GM18870 (cell line): ENCODE measurements around the gene PDGFB.

Experiments used
- ATAC-seq: cut with Tn5 transposase; IDR thresholded peaks from one replicate; pipeline ENCODE4 v1.9.1; 2021; ENCODE audit warnings: moderate library complexity; ENCODE audit not compliant: unreplicated experiment

The PDGFB gene

DNA sequence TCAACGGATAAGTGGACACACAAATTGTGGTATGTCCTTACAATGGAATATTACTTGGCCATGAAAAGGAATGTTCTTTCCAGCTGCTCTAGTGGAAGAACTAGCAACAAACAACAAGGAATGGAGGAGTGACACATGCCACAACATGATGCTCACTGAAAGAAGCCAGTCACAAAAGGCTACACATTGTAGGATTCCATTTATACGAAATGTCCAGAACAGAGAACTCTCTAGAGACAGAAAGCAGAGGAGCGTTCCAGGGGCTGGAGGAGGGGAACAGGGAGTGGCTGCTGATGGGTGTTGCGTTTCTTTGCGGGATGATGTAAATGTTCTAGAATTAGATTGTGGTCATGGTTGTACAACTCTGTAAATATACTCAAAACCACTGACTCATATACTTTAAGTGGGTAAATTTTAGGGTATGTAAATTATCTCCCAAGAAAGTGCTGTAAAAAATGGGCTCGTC lies 32.4 kb upstream of the PDGFB start:
- ATAC-seq = no peak

DNA sequence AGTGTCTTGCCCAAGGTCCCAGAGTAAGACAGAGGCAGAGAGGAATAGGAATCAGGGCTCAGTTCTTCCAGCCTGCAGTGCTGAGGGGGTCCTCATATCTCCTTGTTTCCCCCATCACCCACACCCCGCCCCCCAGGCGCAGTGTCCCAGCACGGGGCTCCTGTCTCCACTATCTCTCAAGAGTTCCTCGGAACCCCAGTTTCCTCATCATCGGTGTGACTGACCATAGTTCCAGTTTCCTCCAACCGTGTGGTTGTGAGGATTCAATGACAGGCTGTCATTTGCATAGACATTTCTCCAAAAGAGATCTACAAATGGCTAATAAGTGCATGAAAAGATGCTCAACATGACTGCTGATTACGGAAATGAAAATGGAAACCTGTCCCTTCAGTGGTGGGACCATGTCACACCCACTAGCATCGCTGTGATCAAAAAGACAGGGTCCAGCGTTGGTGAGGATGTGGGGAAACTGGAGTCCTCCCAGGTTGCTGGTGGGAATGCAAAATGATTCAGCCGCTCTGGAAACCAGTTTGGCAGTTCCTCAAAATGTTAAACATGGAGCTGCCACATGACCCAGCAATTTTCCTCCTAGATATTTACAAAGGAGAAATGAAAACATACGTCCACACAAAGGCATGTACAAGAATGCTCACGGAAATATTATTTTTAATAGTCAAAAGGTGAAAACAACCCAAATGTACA lies 31.8 kb upstream of the PDGFB start:
- no peak for ATAC-seq

DNA sequence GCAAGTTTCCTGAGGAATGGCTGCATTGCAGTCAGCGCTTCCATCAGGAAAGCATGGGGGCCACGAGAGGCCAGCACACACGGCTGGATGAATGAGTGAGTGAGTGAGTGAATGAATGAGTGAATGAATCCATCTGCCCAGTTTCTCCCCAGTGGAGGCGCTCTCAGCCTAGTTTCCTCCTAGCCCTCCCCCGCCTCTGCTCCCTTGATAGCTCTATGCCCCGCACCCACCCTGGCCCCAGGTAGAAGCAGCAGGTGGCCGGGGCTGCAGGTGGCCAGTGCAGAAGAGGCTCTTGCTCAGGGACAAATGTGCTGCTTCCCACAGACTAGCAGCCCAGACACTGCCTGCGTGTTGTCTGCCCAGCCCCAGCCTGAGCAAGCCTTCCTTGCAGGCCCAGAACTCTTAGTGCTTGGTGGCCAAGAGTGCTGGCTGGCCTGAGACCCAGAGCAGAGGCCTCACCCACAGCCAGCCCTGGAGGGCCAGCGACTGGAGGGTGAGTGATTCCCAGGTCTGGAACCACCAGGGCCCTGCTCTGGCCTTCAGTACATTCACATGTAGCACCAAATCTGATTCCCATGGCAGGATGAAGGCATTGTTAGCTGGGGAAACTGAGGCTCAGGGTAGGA lies 31.1 kb upstream of the PDGFB start:
- no peak for ATAC-seq

DNA sequence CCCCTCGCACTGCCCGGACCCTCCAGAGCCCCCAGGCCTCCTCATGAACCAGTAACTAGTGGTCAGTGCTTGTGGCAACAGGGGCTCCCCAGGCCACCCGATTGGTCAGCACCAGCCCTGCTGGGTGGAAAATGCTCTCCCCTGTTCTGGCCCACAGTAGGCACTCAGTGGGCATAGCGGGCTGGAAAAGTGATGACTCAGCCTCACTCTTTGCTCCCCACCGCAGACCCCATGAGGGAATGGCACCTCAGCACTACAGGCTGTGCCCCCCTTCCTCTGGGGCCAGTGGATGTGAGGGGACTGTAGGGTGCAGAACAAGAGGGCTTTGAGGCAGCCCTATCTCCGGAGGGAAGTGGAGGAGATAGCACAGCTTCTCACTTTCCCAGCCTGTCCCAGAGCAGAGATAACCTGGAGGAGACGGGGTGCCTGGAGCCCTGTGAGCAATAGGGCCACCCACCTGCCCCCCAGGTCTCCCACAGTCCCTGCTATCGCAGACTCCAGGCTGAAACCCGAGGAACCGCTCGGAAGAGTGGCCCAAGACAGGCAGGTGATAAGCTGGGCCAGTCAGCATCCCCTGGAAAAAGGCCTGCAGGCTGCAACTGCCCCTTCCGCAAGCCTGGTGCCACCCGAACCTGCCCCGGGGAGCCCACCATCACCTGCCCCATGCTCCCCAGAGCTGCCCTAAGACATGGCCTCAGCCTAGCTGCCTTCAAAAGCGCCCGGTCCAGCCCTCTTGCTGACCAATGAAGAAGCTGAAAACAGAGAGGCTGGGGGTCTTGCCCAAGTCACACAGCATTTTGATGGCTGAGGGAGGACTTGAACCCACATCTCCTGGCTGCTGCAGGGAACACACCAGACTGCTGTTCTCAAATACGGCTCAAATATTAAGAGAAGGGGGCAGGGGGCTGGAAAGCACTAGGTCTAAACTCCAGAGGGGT lies 29.4 kb upstream of the PDGFB start:
- ATAC-seq = no peak

DNA sequence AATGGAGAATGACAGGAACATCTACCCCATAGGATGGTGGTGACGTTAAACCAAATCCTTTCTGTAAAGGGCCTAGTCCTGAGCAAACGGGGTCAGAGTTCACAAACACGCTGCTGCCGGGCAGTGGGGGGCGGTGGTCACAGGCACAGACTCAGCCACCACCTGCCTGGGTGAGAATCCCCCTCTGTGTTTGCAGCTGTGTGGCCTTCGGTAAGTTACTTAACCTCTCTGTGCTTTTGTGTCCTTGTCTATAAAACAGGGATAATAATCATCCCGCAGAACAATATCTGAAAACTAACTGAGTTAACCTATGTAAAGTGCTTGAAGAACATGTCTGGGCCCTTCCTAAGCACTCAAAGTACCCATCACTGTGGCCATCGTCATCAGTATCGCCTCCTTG lies 26.0 kb upstream of the PDGFB start:
- no peak for ATAC-seq

DNA sequence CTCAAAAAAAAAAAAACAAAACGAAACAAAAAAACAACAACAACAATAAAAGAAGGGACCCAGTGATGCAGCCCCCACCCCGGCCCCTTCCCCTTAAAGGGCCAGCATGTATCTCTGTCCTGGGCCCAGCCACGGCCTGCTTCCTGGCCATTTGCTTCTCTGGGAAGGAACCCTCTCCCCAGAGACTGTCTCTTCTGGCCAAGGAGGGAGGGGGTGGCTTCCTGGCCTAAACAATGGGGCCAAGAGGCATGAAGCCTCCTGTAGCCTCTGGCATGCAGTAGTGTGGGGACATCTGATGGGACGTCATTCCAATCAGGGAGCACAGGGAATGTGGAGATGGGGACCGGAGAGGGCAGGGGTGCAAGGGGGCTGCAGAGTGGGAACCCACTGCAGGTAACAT lies 25.5 kb upstream of the PDGFB start:
- no peak for ATAC-seq

DNA sequence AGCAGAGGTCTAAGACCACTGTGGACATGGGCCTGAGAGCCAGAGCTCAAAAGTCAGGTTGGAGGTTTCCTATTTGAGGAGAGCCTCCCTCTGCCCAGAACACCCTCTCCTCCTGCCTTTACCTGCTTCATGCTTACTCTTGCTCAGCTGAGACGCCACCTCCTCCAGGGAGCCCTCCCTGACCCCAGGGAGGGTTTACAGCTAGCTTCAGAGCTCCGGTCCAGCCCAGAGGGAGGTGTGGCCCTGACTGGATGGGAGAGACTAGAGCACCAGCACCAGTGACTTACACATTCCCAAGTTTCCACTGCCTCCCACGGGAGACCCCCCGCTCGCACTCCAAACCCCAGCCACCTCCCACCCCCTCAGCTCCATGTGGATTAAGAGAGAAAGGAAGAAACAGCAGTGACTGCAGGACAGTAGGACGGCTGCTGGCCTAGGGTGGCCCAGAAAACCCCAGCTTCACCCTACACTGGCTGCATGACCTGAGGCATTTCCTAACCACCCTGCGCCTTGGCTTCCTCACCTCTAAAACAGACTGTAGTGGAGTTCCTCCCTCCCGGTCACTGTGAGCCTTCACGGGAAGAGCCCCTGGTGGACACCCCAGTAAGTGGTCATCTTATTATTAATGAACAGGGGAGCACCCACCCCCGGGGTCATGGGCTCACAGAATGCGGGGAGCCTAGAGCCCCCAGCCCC lies 24.5 kb upstream of the PDGFB start:
- no peak for ATAC-seq

DNA sequence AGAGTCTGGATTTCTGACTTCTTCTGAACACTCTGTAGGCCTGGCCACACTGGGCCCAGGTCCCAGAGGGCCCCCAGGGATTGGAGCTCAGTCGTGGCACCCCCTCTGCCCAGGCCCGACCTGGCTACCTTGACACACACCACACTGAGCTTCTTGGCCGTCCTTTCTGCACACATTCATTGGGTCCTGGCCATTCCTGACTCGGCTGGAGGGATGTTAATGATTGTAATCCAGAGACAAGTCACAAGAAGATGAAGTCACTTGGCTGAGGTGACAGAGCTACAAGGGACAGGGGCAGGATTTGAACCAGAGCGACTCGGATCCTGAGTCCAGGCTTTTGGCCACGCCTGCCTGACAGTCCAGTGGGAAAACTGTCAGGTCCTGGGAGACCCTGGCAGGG lies 23.9 kb upstream of the PDGFB start:
- no peak for ATAC-seq

DNA sequence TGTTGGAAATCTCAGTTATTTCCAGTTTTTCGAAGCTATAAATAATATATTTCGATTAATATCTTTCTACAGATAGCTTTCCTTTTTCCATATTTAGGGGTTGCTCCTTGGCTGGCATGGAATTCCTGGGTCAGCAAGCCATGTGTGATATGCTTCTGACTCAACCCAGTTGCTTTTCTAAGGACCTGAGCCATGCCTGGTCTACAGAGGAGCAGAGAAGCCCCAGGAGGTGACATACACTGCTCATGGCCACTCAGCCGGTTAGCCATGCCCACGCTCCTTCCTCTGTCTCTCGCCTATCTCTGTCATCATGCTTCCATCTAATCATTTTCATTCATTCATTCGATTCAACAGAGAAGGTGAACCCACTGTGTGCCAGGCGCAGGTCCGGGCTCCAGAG lies 23.2 kb upstream of the PDGFB start:
- no peak for ATAC-seq

DNA sequence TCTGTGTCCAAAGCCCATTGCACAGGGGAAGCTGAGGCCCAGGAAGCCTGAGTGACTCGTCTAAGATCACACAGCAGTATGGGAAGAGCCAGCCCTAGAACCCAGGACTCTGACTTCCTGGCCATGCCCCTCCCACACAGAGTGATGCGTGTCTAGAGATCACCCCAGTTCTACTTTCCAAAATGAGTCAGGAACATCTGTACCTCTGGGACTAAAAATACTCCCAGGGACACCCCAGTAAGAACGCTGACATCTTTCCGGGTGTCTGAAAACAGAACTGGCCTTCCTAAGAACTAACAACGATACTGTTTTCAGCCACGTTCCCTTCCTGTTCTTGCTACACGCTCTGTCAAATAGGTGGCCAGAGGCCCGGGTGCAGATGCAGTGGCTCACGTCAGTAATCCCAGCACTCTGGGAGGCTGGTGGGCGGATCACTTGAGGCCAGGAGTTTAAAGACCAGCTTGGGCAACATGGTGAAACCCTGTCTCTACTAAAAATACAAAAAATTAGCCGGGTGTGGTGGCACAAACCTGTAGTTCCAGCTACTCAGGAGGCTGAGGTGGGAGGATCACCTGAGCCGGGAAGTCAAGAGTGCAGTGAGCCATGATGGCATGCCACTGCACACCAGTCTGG lies 21.7 kb upstream of the PDGFB start:
- ATAC-seq = peak; percentile 75

DNA sequence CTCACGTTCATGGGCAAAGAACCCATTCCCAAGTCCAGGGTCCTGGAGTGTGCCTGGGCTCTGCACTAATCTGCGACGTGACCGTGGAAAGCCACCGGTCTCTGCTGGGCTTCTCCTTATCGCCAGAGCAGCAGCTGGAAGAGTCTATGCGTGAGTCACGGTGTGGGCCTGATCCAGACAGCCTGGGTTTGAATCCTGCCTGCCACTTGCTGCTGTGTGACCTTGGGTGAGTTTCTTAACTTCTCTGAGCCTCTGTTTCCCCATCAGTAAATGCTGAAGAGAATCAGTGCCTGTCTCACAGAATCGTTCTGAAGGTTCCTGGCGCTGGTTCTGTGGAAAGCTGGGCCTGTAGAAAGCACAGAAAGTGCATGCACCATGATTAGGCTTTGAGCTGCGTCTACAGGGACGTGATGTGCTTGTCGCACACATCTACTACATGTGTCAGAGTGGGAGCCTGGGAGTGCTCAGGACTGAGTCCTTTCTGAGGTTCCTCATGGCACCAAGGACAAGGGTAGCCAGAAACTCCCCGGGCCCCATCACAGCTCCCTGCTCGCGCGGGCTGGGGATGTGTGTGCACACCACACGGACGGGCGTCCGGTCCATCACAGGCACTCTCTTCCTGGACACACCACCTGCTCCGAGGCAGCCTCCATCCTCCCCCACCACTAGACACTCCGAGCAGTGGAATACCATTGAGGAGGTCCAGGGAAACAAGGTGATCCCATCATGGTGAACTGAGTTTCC lies 20.5 kb upstream of the PDGFB start:
- no peak for ATAC-seq

DNA sequence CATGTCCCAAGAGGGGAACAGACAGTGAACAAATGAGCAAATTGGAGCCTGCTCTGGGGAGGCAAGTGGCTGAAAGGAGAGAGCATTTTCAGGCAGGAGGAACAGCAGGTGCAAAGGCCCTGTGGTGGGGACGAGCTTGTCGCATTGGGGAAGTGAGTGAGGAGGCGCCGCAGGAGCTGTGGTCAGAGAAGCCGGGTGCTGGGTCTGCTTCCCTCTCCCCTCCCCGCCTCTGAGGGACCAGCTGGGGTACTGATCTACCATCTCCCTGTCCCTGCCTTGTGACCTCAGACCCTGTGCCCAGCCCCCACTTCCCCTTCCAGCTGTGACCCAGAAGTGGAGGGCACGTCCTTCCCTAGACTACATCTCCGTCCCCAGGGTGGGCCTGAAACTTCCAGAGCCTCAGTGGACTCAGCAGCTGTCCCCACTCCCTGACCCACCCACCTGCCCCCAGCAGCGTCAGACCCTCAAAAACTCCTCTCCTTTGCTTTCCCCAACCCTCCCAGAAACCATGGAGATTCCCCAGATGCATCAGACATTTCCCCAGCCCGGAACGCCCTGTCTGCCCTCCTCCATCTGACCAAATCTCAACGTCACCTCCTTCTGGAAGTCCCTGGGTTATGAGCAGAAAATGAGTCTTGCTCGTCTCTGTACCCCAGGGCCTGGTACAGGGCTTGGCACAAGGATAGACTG lies 19.7 kb upstream of the PDGFB start:
- ATAC-seq = no peak

DNA sequence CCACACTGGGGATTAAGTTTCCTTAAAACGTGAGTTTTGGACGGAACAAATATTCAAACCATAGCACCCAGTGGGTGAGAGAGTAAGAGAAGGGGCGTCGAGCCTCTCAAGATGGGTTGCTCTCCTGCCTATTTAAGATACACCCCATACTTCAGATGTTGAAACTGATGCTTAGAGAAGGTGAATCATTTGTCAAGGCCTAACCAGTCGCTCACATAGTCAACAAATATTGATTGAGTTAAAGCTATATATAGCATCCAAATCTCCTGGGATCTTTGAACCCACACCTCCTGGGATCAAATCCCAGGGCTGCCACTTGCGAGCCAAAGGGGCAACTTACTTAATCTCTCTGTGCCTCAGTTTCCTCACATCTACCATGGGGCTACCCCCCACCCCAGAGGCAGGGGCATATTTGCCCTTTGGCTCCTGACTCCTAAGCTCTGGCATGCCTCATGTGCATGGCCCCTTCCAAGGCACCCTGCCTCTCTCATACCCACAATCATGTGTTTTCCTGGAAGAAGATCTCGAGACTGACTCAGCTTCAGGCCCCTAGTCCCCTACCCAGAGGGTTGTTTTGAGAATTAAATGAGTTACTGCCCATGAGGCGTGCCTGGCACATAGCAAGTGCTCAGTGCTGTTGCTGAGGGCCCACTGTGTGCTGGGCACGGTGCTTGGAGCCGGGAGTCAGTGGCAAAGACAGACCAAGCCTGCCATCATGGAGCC lies 19.0 kb upstream of the PDGFB start:
- ATAC-seq = no peak

DNA sequence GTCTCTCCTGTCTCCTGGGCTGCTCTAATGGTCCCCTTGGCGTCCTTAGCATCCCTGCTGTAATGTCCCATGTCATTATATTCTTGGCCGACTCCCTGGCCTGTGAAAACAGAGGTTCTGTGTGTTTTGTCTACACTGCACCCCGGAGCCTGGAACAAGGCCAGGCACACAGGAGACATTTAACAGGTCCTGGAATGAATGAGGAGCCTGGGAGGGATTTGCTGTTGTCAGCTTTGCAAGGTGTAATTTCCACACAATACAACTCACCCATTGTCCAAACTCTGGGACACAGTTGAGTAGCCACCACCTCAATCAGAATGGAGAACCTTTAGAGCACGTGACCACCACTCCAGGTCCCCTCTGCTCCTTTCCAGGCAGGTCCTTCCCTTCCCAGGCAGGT lies 14.9 kb upstream of the PDGFB start:
- no peak for ATAC-seq

DNA sequence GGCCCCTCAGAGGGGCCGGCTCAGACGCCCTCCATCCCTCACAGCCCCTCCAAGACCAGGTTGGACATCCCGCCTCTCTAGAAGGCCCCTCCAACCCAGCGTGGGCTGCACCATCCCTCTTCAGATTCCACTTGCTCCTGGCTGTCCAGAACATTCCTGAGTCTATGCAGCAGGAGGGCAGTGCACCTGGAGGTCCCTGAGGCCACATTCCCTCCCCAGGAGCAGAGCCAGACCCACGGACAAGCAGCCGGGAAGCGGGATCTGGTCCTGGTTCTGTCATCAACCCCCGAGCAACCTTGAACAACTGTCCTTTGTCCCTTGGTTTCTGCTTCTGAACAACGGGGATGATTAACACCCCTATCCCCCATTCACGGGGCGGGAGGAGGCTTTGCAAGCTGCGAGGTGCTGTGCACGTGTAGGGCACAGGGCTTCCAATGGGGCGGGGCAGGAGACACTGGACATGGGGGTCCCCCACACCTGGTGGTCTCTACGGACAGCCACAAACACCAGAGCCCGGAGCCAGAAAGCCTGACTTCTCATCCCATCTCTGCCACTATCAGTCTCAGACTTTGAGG lies 13.2 kb upstream of the PDGFB start:
- ATAC-seq = no peak

DNA sequence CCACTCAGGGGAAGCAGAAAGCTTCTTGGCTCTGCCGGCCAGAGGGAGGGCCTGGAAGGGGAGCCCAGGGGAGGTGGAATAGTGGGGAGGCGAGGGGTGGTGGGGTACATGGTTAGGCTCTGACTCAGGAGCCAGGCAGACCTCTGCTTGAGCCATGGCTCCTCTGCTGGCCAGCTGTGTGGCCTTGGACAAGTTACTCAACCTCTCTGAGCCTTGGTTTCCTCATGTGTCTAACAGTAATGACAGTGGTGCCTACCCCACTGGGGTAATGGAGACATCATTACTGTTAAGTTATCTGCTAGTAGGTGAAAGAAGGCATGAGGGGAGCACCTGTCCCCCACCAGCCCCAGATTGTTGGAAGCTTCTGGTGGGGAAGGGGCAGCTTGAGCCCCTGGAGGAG lies 12.2 kb upstream of the PDGFB start:
- no peak for ATAC-seq

DNA sequence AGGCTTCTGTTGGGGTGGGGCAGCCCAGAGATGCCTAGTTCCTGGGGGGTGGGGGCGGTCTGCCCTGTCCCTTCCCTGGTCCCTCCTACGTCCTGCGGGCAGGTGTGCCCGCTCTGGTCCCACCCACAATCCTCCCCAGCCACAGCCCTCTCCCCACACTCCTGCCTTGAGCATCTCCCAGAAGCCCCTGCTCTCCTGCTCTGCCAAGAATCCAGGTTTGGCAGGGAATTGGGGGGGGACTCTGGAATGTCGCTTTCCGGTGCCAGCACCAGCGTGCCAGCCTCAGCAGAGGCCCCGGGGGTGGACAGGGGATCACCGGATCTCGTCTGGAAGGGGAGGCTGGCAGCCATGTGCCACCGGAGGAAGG lies 11.4 kb upstream of the PDGFB start:
- no peak for ATAC-seq

DNA sequence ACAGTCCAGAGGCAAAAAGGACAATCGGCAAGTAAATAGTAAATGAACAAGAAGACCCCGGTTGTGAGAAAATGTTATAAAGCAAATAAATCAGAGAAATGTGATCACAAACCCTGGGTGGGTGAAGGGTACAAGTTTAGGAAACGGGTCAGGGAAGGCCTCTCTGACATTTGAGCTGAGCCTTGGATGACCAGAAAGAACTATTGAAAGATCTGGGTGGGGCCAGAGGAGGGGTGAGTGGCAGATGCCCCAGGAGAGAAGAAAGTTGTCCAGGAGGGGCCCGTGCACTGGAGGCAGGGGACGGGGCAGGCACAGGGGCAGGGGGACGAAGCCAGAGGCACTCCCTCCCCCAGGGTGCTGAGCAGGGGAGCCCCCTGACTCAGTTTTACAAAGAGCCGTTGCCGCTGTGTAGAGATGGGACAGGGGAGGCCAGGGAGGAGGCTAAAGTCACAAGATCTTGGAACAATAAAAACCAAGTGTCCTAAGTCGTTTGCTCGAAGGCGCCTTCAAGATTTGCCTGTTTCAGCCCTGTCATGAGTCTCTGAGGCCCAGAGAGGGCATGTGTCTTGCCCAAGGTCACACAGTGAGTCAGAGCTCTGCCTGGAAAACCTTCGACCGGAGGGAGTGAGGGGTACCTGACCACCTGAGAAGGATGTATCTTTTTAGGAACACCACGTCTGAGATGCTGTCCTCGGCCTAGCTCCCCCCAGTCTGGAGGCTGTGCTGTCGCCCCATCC lies 10.8 kb upstream of the PDGFB start:
- no peak for ATAC-seq
